CD4-positive, alpha-beta T cell treated with Interleukin-17A for 1 hour (primary cell): ENCODE measurements around the gene NDUFA13.
"Not testable (repeated sequence)": the region's sequence is repeated elsewhere in the genome, so short reads cannot be mapped to it uniquely, and the experiment has no call there.

Experiments
- DNase-seq: peaks from one replicate; pipeline ENCODE4 v3.0.0-alpha.2; 2020

The NDUFA13 gene

GRCh38 chr19:19515642-19516519 lies at the start of gene NDUFA13:
Gene NDUFA13 (plus strand): TSS chr19:19516225. CDS start chr19:19516239, 14 bp downstream.
- peak; percentile 96 for DNase-seq

DNA sequence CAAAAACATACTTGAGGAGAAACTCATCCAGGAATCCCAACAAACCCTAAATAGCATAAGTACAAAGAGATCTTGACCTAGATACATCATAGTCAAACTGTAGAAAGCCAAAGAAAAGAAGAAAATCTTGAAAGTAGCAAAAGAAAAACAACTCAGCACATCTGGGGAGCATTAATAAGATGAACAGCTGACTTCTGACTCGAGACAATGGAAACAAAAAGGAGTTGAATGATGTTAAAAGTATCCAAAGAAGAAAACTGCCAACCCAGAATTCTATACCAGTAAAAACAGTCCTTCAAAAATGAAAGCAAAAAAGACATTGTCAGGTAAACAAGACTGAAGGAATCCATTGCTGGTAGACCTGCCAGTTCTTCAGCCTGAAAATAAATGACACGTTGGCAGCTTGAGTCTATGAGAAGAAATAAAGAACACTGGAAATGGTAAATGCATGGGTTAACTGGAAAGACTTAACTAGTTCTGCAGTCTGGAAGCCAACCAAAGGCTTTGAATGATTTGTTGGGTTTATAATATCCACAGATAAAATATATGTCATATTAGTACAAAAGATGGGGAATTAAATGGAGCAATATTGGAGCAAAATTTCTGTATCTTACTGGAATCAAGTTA lies 47.5 kb upstream of the NDUFA13 start:
- no peak for DNase-seq

DNA sequence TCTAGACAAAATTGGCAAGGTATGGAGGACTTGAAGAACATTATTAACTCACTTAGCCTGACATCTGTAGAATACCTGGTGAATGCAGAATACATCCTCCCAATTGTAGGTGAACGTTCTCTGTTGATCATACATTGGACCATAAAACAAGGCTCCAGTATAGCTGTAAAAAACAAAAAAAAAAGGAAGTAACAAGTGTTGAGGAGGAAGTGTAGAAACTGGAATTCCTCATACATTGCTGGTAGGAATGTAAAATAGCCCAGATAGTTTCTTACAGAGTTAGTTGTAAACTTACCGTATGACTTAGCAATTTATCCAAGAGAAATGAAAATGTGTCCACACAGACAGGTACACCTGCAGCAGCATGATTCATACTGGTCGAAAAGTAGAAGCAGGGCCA lies 45.4 kb upstream of the NDUFA13 start:
- no peak for DNase-seq

DNA sequence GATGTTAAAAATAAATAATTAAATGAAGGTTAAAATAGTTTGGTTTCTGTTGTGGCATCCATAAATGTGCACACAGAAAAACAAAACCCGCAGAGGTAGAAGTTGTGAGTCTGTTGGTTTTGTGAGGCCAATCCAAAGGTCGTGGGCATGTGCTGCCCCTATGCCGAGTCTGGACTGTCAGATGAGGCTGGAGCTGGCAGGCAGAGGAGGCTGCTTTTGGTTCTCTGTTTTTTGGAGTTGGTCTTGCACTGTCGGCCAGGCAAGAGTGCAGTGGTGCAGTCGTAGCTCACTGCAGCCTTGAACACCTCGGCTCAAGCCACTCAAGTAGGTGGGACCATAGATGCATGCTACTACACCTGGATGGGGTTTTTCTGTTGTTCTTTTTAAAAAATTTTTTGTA lies 44.3 kb upstream of the NDUFA13 start:
- DNase-seq = no peak

- DNase-seq = not testable (repeated sequence)
Measured at GRCh38 chr19:19472106-19472505, 43.9 kb upstream of the NDUFA13 start.

- no peak for DNase-seq
Measured at GRCh38 chr19:19475015-19475765, 40.8 kb upstream of the NDUFA13 start.

DNA sequence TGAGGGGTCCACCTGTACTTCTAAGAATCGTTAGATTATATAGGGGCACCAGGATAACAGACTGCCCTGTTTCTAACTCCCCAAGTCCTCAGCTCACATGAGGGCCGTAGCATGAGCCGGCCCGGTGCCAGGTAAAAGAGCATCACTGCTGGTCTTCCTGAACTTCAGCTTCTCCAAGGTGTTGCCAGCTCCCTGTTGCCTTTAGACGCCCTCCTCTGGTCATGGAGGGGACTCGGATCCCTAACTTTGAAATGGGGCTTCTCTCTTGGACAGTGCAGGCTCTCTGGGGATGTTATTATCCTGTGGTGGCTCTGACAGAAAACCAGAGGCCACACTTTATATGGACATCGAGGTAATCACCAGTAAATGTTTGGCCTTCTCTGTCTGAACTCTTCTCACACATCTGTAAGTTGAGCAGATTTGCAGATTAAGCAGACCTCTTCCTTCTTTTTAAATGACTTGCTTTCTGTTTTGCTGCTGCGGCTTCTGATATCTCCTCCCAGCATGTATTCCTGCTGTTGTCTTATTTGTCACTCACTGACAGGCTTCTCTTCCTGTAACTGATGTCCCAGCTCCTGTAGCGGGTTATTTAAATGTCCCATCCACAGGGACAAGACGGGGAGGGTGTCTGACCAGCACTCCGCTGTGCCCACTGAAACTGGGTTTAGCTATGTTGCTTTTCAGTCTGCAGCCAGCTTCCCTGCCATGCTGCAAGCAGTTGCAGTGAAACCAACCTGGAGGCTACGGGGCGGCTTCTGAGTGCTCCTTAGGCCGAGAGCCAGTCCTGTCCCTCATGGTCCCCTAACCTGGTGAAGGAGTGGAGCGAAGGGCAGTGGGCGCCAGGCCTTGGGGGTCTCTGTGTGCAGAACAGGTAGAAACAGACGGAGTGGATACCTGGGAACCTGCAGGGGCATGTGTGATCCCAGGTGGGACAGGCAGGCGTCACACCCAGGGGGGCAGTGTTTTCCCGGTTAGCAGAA lies 39.9 kb upstream of the NDUFA13 start:
- peak; percentile 30 for DNase-seq

- DNase-seq = no peak
Measured at GRCh38 chr19:19477705-19478383, 38.2 kb upstream of the NDUFA13 start.

GRCh38 chr19:19480688-19481087 lies 35.3 kb upstream of the NDUFA13 start:
- no peak for DNase-seq

DNA sequence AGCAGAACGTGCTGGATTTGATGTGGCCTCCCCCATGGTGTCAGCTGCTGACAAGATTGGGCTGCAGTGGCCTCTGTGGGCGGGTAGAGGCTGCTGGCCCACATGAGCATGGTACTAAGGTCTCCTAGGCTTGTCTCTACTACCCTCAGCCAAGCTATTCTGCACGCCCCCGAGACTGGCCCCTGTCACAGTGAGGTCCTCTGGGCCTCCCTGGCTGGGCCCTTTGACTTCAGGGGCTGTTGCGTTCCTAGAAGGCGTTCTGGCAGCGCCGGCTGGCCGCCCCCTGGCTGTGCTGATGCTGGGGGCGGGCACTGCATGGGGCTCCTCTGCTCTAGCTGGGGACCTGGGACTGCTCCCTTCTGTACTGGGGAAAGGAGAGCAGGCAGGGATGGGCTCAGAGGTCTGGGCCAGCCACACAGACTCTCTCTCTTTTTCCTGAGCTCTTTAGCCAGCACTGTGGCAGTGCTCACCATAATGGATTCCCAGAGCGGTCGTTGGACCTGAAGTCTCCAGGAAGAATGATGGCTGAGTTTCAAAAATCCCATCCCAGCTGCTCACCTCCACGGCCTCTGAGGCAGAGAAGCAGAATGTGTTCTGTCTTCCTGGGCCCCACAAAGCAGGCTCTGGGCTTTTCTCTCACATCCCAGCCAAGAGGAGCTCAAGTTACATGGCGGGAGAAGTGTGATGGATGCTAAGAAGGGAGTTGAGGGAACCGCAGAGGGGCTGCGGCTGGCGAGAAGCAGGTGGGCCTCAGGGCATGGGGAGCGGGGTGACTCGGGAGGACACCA lies 33.0 kb upstream of the NDUFA13 start:
- no peak for DNase-seq

DNA sequence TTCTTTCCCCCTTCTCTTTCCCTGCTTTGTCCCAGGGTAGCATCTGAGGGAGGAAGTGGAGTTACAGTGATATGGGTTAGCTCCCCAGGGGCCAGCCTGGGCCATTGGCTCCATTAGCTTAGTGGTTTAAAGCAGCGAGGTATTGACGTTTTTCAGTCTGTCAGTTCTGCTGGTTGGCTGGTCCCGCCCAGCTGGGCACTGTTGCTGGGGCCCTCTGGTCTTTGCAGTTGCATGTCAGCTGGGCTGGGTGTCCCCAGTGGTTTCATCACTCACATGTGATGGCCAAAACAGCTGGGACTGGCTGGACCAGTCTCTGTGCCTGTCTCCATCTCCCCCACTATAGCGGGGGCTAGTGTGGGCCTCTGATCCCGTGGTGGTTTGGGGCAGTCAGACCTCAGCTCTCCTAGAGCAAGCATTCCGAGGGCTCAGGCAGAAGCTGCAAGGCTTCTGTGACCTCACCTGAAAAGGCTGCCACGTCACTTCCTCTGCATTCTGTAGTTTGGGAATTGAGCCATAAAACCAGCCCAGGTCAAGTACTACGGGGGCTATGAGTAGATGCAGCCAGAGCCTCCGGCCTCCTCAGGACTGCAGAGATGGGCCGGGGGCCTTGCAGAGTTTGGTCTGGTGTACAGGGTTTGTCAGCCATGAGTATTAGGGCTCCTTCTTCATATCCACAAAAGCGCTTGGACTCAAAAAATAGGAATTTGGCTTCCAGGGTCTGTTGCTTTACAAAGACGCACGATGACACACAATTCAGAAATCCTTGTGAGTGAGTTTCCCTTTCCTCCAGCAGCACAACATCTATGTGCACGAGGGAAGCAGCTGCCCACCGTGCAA lies 30.6 kb upstream of the NDUFA13 start:
- DNase-seq = no peak

DNA sequence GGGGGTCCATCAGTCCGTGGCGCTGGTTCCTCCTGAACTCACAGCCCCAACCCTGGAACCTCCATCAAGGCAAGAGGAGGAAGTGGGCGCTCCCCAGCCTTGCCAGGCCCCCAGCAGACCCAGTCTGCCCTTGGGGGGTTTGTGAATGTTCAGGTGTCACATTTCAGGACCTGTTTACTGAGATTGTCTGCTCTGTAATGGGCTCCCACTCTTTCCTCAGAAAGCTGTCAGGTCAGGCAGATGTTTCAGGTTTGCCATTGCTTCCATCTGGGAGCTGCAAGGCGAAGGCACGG lies 30.1 kb upstream of the NDUFA13 start:
- DNase-seq = no peak

DNA sequence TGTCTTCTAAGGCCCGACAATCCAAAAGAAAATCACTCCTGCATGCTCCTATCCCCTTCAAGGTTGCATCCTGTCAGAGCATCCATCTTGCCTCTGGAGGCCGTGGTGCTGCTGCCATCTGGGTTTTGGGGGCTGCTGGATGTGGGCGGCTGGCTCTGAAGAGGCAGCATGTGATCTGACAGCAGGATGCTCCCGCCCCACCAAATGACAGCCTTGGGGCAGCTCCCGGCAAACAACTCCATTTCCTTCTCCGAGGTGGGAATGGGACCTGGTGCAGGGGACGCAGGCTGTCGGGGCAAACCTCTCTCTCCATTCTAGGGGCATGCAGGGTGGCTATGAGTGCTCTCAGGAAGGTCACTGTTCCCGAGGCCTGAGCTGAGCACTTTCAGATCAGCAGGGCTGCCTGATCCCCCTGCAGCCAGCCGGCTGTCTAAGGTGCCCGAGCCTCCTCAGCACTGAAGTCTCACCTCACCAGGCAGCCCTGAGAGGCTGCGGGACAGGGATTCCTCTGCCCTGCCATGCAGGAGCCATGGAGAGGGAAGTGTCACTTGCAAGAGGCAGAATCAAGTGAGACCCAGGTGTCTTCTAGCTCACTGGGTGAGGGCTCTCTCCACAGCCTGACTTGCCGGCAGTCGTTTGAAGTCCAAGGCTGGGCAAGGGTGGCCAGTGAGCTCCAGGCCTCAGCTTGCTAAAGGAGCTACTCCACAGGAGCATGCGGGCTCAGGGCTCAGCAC lies 29.5 kb upstream of the NDUFA13 start:
- no peak for DNase-seq

- no peak for DNase-seq
Measured at GRCh38 chr19:19487077-19487949, 28.7 kb upstream of the NDUFA13 start.

DNA sequence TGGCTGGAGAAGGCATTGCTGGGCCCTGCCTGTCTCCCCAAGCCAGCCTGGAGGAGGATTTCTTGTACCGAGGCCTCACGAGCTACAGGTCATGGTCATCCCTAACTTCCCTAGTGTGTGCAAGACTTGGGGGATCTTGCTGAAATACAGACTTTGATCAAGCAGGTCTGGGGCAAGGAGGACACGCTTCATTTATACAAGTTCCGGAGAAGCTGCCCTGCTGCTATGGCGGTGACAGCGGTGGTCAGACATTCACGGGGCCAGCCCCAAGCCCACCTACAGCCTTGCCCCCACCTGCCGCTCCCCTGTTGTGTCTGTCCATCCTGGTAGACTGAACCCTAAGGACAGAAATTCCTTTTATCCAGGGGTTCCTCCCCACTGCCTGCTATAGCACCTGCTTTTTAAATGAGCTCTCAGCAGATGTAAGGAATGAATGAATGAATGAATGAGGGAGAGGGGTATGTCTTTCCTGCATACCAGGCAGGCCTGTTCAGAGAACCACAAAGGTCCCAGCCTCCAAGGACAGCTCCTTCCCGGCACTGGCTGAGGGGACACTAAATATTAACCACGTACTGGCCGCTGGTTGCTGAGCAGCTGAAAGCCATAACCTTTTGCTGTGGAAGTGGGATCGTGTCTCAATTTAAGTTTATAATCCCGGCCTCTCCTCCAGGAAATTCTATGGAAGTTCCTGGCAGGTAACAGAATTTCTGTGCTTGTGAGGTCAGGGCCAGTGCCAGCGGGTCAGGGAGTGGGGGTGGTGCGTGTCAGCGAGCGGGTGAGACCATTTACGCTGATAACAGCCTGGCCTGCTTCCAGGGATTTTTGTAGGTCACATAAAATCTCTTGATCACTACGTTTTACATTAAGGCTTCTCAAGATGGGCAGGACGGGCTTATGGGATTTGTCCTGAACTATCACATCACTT lies 27.8 kb upstream of the NDUFA13 start:
- DNase-seq = peak; percentile 18

DNA sequence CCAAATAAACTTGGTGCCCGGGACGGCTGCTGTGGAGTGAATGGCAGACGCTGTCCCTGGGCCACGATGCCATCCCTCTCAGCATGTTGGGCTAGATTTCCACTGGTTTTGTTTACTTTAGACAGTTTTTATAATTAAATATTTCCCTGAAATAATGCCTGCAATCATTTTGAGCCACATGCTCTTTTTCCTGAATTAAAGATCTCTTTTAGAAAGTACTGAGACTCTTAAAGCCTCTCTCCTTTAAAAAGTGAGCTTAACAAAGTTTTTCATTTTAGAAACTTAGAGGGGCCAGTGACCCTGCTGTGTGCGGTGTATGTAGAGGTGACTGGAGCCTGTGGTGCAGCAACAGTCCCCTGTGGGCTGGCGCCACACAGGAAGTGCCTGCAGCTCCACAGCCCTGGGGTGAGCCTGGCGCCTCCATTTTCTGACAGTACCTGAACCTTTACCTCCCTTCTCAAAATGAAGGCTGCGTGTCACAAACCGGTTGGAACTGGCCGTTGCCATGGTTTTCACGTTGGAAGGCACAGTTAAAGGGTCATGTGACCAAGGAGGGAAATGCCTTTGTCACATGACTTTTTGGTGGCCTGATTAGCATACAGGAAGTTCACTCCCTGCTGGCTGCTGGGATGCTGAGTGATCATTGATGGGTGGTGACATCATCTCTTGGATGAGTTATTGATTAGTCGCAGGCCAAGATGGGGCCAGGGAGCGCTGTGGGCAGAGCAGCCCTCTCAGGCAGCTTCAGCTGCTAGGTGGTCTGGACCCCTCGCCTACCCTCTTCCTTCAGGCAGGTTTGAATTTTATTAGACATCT lies 26.9 kb upstream of the NDUFA13 start:
- peak; percentile 98 for DNase-seq
